ENCODE data around the gene LMNB1.
A peak's percentile ranks its signal among the peaks of the same experiment; 100 is the strongest.
"Not testable (repeated sequence)": the region's sequence is repeated elsewhere in the genome, so short reads cannot be mapped to it uniquely, and the experiment has no call there.

Gene LMNB1

GRCh38 chr5:126837242-126837641 lies 60.3 kb downstream of the LMNB1 start:
- no peak for TF ChIP-seq CTCF (conservative IDR thresholded peaks at IDR 0.05)

GRCh38 chr5:126837906-126838539 lies 61.1 kb downstream of the LMNB1 start:
- H3K27ac ChIP-seq: no peak overlapping the region
- peak; percentile 66 for TF ChIP-seq CTCF (conservative IDR thresholded peaks at IDR 0.05)

More at GRCh38 chr5:126837242-126837641, 60.3 kb downstream of the LMNB1 start:
- no peak overlapping the region for H3K27ac ChIP-seq

GRCh38 chr5:126839407-126839806 lies 62.5 kb downstream of the LMNB1 start:
- H3K27ac ChIP-seq: not testable (repeated sequence)

- H3K27ac ChIP-seq: not testable (repeated sequence)
Observed at GRCh38 chr5:126843375-126843774, 66.4 kb downstream of the LMNB1 start.

- H3K27ac ChIP-seq: peak overlapping the region; percentile 41
Observed at GRCh38 chr5:126845470-126846070, 68.6 kb downstream of the LMNB1 start.

- TF ChIP-seq CTCF (conservative IDR thresholded peaks at IDR 0.05): no peak; the same call in 1 of the 2 replicates
- peak overlapping the region; percentile 41 for H3K27ac ChIP-seq
Observed at GRCh38 chr5:126846344-126846743, 69.4 kb downstream of the LMNB1 start.

GRCh38 chr5:126846744-126847455 lies 70.0 kb downstream of the LMNB1 start:
- no peak for TF ChIP-seq CTCF (conservative IDR thresholded peaks at IDR 0.05)
- H3K27ac ChIP-seq: no peak overlapping the region

- no peak overlapping the region for H3K27ac ChIP-seq
- no peak for TF ChIP-seq CTCF (conservative IDR thresholded peaks at IDR 0.05)
Observed at GRCh38 chr5:126847456-126847820, 70.5 kb downstream of the LMNB1 start.

GRCh38 chr5:126847826-126848251 lies 70.9 kb downstream of the LMNB1 start:
- no peak overlapping the region for H3K27ac ChIP-seq
- TF ChIP-seq CTCF (conservative IDR thresholded peaks at IDR 0.05): no peak

Data from VCaP (cell line).